GM10248 (cell line): ENCODE data around the gene SATB2.

Experiments
- CTCF ChIA-PET: fragments of 300-600 bp; sonication (Branson Sonifier 250); formaldehyde crosslinking; extraction: SDS; loops from one replicate; lab custom pipeline; 2021; ENCODE audit warnings: antibody characterized with exemption; lab: Yijun Ruan, JAX
- POLR2A ChIA-PET: fragments of 350-650 bp; sonication (Branson Sonifier 250); formaldehyde crosslinking; extraction: SDS; loops from one replicate; lab custom pipeline; 2020; ENCODE audit warnings: antibody characterized with exemption; lab: Yijun Ruan, JAX
- DNase-seq: peaks from one replicate; pipeline ENCODE4 v3.0.0; 2012; ENCODE audit errors: extremely low spot score
- TF ChIP-seq, protein P1 (sequence below): IDR thresholded peaks from 2 replicates; pipeline ENCODE4 v1.5.1; 2012; ENCODE audit warnings: mild to moderate bottlenecking, low read depth; ENCODE audit errors: extremely low read depth, missing control alignments, control extremely low read depth

Gene SATB2

DNA sequence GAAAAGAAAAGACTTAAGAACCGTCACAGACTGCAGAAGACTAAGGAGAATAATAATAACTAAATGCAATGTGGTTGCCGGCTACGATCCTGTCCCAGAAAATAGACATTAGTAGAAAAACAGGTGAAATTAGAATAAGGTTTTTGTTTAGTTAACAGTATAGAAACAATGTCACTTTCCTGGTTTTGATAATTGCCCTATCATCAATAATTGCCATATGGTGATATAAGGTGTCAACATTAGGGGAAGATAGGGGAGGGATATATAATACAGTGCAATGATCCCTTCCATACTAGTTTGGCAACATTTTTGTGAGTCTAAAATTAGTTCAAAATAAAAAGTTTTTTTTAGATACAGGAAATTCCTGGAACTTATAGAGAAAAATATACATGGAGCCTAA lies 144.8 kb downstream of the SATB2 start:
- no peak for DNase-seq
- ChIA-PET CTCF (interaction anchor here (0.8 kb wide), 1 partner anchor 14 kb away, joined by 3 read pairs; no protein-coding TSS in a partner anchor), POLR2A (no interaction called here)
- TF ChIP-seq, protein P1, sequence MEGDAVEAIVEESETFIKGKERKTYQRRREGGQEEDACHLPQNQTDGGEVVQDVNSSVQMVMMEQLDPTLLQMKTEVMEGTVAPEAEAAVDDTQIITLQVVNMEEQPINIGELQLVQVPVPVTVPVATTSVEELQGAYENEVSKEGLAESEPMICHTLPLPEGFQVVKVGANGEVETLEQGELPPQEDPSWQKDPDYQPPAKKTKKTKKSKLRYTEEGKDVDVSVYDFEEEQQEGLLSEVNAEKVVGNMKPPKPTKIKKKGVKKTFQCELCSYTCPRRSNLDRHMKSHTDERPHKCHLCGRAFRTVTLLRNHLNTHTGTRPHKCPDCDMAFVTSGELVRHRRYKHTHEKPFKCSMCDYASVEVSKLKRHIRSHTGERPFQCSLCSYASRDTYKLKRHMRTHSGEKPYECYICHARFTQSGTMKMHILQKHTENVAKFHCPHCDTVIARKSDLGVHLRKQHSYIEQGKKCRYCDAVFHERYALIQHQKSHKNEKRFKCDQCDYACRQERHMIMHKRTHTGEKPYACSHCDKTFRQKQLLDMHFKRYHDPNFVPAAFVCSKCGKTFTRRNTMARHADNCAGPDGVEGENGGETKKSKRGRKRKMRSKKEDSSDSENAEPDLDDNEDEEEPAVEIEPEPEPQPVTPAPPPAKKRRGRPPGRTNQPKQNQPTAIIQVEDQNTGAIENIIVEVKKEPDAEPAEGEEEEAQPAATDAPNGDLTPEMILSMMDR: no peak

DNA sequence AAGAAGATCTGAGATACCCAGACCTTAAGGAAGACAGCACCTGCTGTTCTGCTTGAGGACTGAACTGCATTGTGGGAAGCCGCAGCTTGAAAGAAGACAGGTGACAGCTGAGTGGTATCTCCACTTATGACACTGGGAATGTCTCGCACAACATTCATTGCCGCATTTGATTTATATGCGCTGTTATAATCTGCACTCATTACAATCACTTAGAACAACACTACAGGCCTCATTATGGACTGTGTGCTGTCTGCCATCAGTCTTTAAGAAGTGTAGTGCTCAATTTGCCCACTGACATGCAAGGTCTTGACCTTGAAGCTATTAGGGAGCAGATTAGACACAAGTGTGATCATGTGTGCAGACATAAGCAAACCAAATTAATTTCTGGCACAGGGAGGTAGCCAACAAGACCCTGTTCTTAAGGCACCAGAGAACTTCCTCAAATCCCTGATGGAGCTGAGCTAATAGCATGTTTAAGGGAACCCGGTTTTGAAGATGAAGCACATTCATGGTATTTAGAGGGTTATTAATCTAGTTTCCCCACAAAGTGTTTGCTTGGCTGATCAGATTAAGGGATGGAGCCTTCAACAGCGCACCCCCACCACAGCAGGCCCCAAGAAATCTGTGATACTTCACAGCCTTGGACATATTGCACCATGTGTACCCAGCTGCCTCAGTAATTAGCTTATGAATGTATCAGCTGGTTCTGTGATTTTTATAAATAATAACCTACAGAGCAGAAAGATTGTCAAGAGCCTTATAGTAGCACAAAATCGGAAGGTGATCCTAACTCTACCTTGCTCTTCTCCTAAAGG lies 146.8 kb downstream of the SATB2 start:
- POLR2A ChIA-PET: no interaction called here
- DNase-seq: no peak
- TF ChIP-seq, protein P1: no peak
- CTCF ChIA-PET: interaction anchor here (1.4 to 1.5 kb wide), 2 partner anchors 11 to 12 kb away, joined by 3 to 5 read pairs; no protein-coding TSS in a partner anchor

DNA sequence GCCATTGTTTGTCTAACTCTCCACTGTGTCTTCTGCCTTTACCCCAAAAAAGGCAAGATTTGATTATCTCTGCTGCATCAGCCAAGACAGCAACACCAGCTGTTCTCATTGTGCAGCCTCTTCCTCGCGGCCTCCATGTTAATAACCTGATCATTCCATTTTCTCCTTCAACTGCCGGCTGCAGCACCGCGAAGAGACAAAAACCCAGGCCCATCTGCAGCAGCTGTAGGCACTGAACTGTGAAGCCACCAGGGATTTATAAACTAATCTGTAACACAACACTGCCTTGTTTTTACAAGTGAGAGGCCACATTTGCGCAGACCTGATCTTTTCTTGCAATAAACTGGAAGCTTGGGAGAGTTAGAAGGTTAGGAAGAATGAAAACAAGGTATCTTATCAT lies 147.8 kb downstream of the SATB2 start:
- ChIA-PET CTCF (interaction anchor here (1.4 to 1.5 kb wide), 2 partner anchors 11 to 12 kb away, joined by 3 to 5 read pairs; no protein-coding TSS in a partner anchor), POLR2A (no interaction called here)

DNA sequence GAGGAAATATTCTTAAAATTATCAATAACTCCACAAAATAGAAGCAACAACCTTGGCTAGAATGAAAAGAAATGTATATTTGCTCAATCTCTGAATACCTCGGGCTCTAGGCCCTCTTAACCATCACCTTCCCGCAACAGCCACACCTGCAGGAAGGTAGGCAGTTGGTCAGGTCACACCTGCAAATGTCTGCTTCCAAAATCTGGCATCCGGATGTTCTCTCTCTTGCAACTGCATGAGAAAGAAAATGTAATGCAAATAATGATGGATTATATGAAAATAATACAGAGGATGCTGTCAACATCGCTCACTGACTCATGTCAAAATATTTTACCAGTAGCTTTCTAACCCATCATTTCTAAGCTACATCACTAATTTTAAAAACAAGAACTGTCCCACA lies 148.3 kb downstream of the SATB2 start:
- DNase-seq: no peak
- POLR2A ChIA-PET: no interaction called here
- CTCF ChIA-PET: interaction anchor here (1.4 to 1.5 kb wide), 2 partner anchors 11 to 13 kb away, joined by 3 to 5 read pairs; no protein-coding TSS in a partner anchor
- TF ChIP-seq, protein P1: no peak

More for the DNA sequence above, 147.8 kb downstream of the SATB2 start:
- TF ChIP-seq, protein P1: no peak
- DNase-seq: no peak

DNA sequence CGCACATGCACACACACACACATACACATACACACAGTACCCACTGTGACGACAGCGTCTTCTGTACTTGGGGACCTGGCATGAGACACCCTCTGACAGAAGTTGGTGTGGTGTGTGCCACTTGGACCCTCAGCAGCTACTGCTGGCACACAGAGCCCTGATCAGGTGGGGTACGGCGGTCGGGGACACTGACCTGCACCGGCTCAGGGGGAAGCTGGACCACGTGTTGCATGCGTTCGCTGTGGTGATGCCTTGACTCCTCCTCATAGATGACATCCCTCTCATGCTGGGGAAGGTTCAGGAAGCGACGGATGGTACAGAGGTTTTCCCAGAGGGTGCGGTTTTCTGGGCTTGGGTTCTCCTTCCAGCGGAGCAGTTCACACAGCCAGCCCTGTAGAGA lies 149.2 kb downstream of the SATB2 start:
- TF ChIP-seq, protein P1: no peak
- CTCF ChIA-PET: no interaction called here
- POLR2A ChIA-PET: no interaction called here
- DNase-seq: no peak

DNA sequence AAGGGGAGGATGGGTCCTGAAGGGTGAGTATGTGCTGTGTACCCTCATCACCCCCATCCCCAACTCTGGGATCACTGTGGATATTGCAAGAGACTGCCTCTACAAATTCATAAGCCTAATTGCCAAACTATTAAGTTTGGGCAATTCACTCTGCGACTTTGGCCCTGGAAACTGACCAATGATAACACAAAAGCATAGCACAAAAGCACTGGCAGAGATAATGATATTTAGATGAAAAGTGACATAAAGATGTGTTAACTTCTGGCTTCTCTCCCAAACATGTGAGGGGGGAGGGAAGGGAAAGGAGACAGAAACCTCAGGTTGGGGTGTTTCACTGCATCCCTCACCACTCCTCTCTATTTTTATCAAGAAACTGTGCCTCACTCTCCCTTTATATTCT lies 150.3 kb downstream of the SATB2 start:
- TF ChIP-seq, protein P1: no peak
- POLR2A ChIA-PET: no interaction called here
- CTCF ChIA-PET: interaction anchor here (0.9 kb wide), 1 partner anchor 10 kb away, joined by 3 read pairs; no protein-coding TSS in a partner anchor
- DNase-seq: no peak
